Fibroblast of lung (primary cell): ENCODE measurements around the gene CDKL5.

Experiments used
- CTCF ChIP-seq, 2 donors: IDR thresholded peaks in 1 of 2; conservative IDR thresholded peaks in 1 of 2; 1 replicate in 1 of 2; 2 replicates in 1 of 2; pipeline ENCODE4 v1.5.1; 2011 to 2012; ENCODE audit warnings: low read length in 2 of 2, control low read depth in 1 of 2, inconsistent platforms in 1 of 2, low read depth in 1 of 2, mild to moderate bottlenecking in 1 of 2
- EZH2 ChIP-seq: IDR thresholded peaks from 2 replicates; pipeline ENCODE4 v1.5.1; 2012; ENCODE audit warnings: low read length, control low read depth, mild to moderate bottlenecking; ENCODE audit errors: missing control alignments

- TF ChIP-seq CTCF (conservative IDR thresholded peaks at IDR 0.05 in 1 of 2, IDR thresholded peaks at IDR 0.05 in 1 of 2; ENCODE audit: low read depth in 1 of 2, low read length in 2 of 2) (no peak), EZH2 (no peak)
Observed at GRCh38 chrX:18401848-18402213, 23.6 kb upstream of the CDKL5 start.
